Measurements from ENCODE around the gene P3H3.
"Not testable (repeated sequence)": the region's sequence is repeated elsewhere in the genome, so short reads cannot be mapped to it uniquely, and the experiment has no call there.

Gene P3H3

DNA sequence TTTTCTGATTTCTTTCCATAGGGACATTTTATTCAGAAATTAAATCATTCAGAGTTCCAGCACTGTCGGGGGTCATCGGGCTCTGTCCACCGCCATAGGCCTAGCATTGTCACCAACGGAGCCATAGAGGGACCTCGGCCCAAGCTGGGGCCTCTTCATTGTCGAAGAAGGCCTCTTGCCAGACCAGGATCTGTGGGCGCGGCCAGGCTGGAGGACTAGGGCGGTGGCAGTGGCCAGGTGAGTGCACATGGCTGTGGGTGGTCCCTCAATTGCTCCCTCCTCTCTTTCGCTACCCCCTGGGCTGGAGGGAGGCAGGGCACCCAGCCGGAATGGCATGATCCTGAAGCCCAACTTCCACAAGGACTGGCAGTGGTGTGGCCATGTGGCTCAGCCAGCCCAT, 55.5 kb downstream of the P3H3 start:
- FAIRE-seq (no peak), DNase-seq (ENCODE audit: extremely low spot score, insufficient read length, low read depth) (no peak)

DNA sequence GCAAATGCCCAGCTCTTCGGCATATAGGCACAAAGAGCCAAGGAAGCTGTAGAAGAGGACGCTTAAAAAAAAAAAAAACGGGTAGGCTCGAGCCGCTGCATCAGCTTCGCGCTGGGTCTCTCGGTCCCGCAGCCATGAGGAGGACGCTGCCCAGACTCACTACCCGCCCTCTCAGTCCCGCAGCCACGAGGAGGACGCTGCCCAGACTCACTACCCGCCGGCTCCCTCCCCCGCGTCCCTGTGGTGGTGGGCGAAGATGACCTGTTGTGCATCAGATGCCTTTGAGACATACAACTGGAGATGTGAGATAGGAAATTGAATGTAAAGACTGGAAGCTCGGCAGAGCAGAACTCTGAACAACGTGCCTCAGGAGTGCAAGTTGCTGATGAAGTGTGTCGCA, 56.3 kb downstream of the P3H3 start:
- DNase-seq (ENCODE audit: extremely low spot score, insufficient read length, low read depth) = no peak
- no peak for FAIRE-seq

DNA sequence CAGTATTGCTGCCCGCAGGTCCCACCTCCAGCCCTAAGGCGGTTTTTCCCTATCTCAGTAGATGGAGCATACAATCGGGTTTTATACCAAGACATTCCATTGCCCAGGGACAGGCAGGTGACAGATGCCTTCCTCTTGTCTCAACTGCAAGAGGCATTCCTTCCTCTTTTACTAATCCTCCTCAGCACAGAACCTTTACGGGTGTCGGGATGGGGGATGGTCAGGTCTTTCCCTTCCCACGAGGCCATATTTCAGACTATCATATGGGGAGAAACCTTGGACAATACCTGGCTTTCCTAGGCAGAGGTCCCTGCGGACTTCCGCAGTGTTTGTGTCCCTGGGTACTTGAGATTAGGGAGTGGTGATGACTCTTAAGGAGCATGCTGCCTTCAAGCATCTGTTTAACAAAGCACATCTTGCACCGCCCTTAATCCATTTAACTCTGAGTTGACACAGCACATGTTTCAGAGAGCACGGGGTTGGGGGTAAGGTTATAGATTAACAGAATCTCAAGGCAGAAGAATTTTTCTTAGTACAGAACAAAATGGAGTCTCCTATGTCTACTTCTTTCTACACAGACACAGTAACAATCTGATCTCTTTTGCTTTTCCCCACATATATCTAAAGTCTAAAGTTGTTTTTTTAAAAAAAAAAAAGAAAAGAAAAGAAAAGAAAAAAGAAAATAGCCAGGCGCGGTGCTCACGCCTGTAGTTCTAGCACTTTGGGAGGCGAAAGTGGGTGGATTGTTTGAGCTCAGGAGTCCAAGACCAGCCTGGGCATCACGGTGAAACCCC, 58.2 kb downstream of the P3H3 start:
- not testable (repeated sequence) for FAIRE-seq; DNase-seq (ENCODE audit: extremely low spot score, insufficient read length, low read depth)

DNA sequence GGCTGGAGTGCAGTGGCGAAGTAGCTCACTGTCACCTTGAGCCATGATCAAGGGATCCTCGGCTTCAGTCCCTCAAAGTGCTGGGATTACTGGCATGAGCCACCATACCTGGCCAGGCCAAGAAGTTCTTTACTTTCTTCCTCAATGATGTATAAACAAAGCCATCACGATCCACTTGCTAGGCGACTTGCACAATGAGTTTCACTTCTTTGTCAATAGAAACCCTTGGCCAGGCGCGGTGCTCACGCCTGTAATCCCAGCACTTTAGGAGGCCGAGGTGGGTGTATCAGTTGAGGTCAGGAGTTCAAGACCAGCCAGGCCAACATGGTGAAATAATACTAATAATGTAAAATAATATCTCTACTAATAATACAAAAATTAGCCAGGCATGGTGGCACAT, 59.3 kb downstream of the P3H3 start:
- DNase-seq (ENCODE audit: extremely low spot score, insufficient read length, low read depth) (no peak), FAIRE-seq (no peak)

DNA sequence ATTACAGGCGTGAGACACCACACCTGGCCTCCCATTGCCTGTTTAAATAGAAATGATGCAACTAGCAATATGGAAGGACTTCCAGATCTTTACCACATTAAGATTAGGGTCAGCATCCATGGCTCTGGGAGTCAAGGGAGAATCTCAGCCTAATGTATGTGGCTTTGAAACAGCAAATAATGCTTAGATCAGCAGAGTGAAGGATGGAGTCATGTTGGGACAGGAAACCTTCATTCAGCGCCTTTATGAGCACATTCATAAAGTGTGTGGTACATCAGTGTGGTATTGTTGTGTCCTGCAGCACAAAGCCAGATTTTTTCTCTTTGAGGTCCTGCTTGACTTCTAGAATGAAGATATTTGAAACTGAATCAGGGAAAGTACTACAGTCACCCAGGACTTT, 60.2 kb downstream of the P3H3 start:
- FAIRE-seq = no peak
- DNase-seq (ENCODE audit: extremely low spot score, insufficient read length, low read depth) = no peak

DNA sequence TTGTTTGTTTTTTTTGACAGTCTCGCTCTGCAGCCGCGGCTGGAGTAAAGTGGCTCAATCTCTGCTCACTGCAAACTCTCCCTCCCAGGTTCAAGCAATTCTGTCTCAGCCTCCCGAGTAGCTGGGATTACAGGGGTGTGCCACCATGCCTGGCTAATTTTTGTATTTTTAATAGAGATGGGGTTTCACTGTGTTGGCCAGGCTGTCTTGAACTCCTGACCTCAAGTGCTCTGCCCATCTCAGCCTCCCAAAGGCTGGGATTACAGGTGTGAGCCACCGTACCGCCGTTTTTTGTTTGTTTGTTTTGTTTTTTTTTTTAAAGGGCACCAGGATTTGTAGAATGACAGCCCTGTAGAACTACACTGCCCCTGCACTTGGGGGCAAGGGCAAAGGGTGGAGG, 60.6 kb downstream of the P3H3 start:
- not testable (repeated sequence) for FAIRE-seq; DNase-seq (ENCODE audit: extremely low spot score, insufficient read length, low read depth)
